Measurements from ENCODE around the gene SEZ6.

Gene SEZ6

GRCh38 chr17:28970879-28971278 is 35.0 kb downstream of the SEZ6 start:
- no peak for DNase-seq

GRCh38 chr17:28969706-28970393 is 36.0 kb downstream of the SEZ6 start:
- DNase-seq, result no peak

GRCh38 chr17:28968914-28969295 is 36.9 kb downstream of the SEZ6 start:
- DNase-seq, result no peak

- DNase-seq, result no peak
These were observed 37.5 kb downstream of the SEZ6 start for GRCh38 chr17:28968231-28968913.

GRCh38 chr17:28967221-28968135 is 38.4 kb downstream of the SEZ6 start:
- DNase-seq, result peak; percentile 18

- no peak for DNase-seq
These were observed 42.0 kb downstream of the SEZ6 start for GRCh38 chr17:28963841-28964240.

- DNase-seq, result no peak
These were observed 42.7 kb downstream of the SEZ6 start for GRCh38 chr17:28963055-28963611.

GRCh38 chr17:28961391-28961790 is 44.4 kb downstream of the SEZ6 start:
- DNase-seq, result no peak

- no peak for DNase-seq
These were observed 45.4 kb downstream of the SEZ6 start for GRCh38 chr17:28960256-28961061.

GRCh38 chr17:28959471-28959871 is 46.4 kb downstream of the SEZ6 start:
- no peak for DNase-seq

GRCh38 chr17:28958820-28959455 is 46.9 kb downstream of the SEZ6 start:
- no peak for DNase-seq

GRCh38 chr17:28957992-28958355 is 47.9 kb downstream of the SEZ6 start:
- DNase-seq, result no peak

- DNase-seq, result no peak
These were observed 48.4 kb downstream of the SEZ6 start for GRCh38 chr17:28957277-28957991.

GRCh38 chr17:28956861-28957260 is 49.0 kb downstream of the SEZ6 start:
- DNase-seq, result no peak

GRCh38 chr17:28956112-28956511 is 49.7 kb downstream of the SEZ6 start:
- no peak for DNase-seq

- DNase-seq, result no peak
These were observed 50.4 kb downstream of the SEZ6 start for GRCh38 chr17:28955408-28955807.

- no peak for DNase-seq
These were observed 50.9 kb downstream of the SEZ6 start for GRCh38 chr17:28954886-28955285.

GRCh38 chr17:28953444-28954118 is 52.3 kb downstream of the SEZ6 start:
- peak; percentile 22 for DNase-seq

GRCh38 chr17:28951991-28952975 is 53.5 kb downstream of the SEZ6 start:
- DNase-seq, result peak; percentile 99
